HepG2 (cell line): ENCODE data around the gene TM9SF3. TPM values are rescaled to one million over a fixed set of nuclear protein-coding genes. Genes with fewer than 3 reads are reported as not detected.
A peak's percentile ranks its signal among the peaks of the same experiment; 100 is the strongest.

Source experiments
- ASH2L ChIP-seq: fragments of 300-600, 200-600 bp; sonication (generic); IDR thresholded peaks from 2 replicates; pipeline ENCODE4 v1.7.0; 2017; ENCODE audit warnings: low read depth, mild to moderate bottlenecking, moderate library complexity, mixed read lengths, low read length; ENCODE audit not compliant: insufficient read length
- CEBPB ChIP-seq: IDR thresholded peaks from 2 replicates; pipeline ENCODE4 v1.6.1; 2011; ENCODE audit warnings: low read depth, low read length, improper control_type of control experiment, borderline replicate concordance
- CERS6 ChIP-seq: sonication (generic); formaldehyde crosslinking; IDR thresholded peaks from 2 replicates; pipeline ENCODE4 v1.5.0; 2020; ENCODE audit warnings: missing genetic modification reagents
- CSRNP1 ChIP-seq: sonication (generic); formaldehyde crosslinking; IDR thresholded peaks from 2 replicates; pipeline ENCODE4 v1.8.1; 2023; ENCODE audit warnings: mild to moderate bottlenecking, missing genetic modification reagents
- HIVEP1 ChIP-seq: sonication (generic); formaldehyde crosslinking; IDR thresholded peaks from 2 replicates; pipeline ENCODE4 v1.4.0; 2020; ENCODE audit warnings: mild to moderate bottlenecking, missing genetic modification reagents
- HOMEZ ChIP-seq: IDR thresholded peaks from 2 replicates; pipeline ENCODE4 v1.6.1; 2016; ENCODE audit warnings: low read depth
- ISX ChIP-seq: sonication (generic); formaldehyde crosslinking; conservative IDR thresholded peaks from 2 replicates; pipeline ENCODE4 v1.5.0; 2020; ENCODE audit warnings: missing genetic modification reagents
- KLF12 ChIP-seq: sonication (generic); formaldehyde crosslinking; IDR thresholded peaks from 2 replicates; pipeline ENCODE4 v1.4.0; 2020; ENCODE audit warnings: missing genetic modification reagents, borderline replicate concordance
- NFE2L1 ChIP-seq: sonication (generic); formaldehyde crosslinking; IDR thresholded peaks from 2 replicates; pipeline ENCODE4 v1.4.0; 2020; ENCODE audit warnings: missing genetic modification reagents, mild to moderate bottlenecking, borderline replicate concordance
- NFRKB ChIP-seq: fragments of 450-650 bp; IDR thresholded peaks from 2 replicates; pipeline ENCODE4 v1.6.1; 2017
- RFX5 ChIP-seq: IDR thresholded peaks from 2 replicates; pipeline ENCODE4 v1.6.1; 2011; ENCODE audit warnings: low read depth, low read length, improper control_type of control experiment
- YEATS2 ChIP-seq: sonication (generic); formaldehyde crosslinking; IDR thresholded peaks from 2 replicates; pipeline ENCODE4 v1.4.0; 2020; ENCODE audit warnings: missing genetic modification reagents, borderline replicate concordance
- ZNF263 ChIP-seq: sonication (generic); formaldehyde crosslinking; IDR thresholded peaks from 2 replicates; pipeline ENCODE4 v1.4.0; 2020; ENCODE audit warnings: missing genetic modification reagents
- ZNF556 ChIP-seq: sonication (generic); formaldehyde crosslinking; IDR thresholded peaks from 2 replicates; pipeline ENCODE4 v1.4.0; 2020; ENCODE audit warnings: mild to moderate bottlenecking, missing genetic modification reagents, borderline replicate concordance
- ZNF574 ChIP-seq: sonication (generic); formaldehyde crosslinking; IDR thresholded peaks from 2 replicates; pipeline ENCODE4 v1.4.0; 2020; ENCODE audit warnings: missing genetic modification reagents
- ZNF609 ChIP-seq: sonication (generic); formaldehyde crosslinking; IDR thresholded peaks from 2 replicates; pipeline ENCODE4 v1.4.0; 2020; ENCODE audit warnings: mild to moderate bottlenecking, missing genetic modification reagents, borderline replicate concordance
- polyA plus RNA-seq, 8 experiments: library from polyadenylated mRNA; depleted of rRNA in 3 of 8; stranded (reverse) in 7 of 8; unstranded in 1 of 8; fragments of >200 nt; fragmentation: Illumina TruSeq in 4 of 8; extraction: Trizol in 4 of 8; gene quantifications; 2 replicates each; pipeline versions ENCODE4 v1.2.1 to v1.2.3, GENCODE V29; 2011 to 2016; ENCODE audit warnings: low read depth in 4 of 8, missing spikeins in 1 of 8, mixed read lengths in 1 of 8; ENCODE audit not compliant: insufficient read depth in 1 of 8
- total RNA-seq, 5 experiments: library from RNA; depleted of rRNA; stranded (reverse); fragments of >200 nt; fragmentation: Illumina TruSeq; extraction: Trizol; gene quantifications; 2 replicates each; pipeline ENCODE4 v1.2.3, GENCODE V29; 2016; ENCODE audit warnings: low read depth in 1 of 5

Gene TM9SF3
- total and polyA plus RNA-seq, 2 of the 13 experiments (the other 11 are each of a cell fraction or from before 2014, with no cell fraction given) = 43.8 to 120 TPM

- no peak for TF ChIP-seq YEATS2 (CRISPR knock-in tag)
- TF ChIP-seq NFRKB = no peak
- TF ChIP-seq ZNF609 (CRISPR knock-in tag) = no peak
- TF ChIP-seq CEBPB = peak; percentile 27; the same call in 1 of the 2 replicates
- no peak for TF ChIP-seq RFX5
- 0 out of 2 replicates have a peak, but pooled peaks have one; percentile 30 for TF ChIP-seq ISX
- TF ChIP-seq HOMEZ (CRISPR knock-in tag) = 0 out of 2 replicates have a peak, but pooled peaks have one; percentile 20
- TF ChIP-seq NFE2L1 (CRISPR knock-in tag) = no peak
- no peak for TF ChIP-seq ZNF263 (CRISPR knock-in tag)
- TF ChIP-seq ASH2L = peak; percentile 28
- no peak for TF ChIP-seq HIVEP1 (CRISPR knock-in tag)
- no peak for TF ChIP-seq CSRNP1
- TF ChIP-seq CERS6 (CRISPR knock-in tag) = no peak
- TF ChIP-seq KLF12 (CRISPR knock-in tag) = no peak; the same call in 1 of the 2 replicates
- 0 out of 2 replicates have a peak, but pooled peaks have one; percentile 4 for TF ChIP-seq ZNF574 (CRISPR knock-in tag)
- TF ChIP-seq ZNF556 (CRISPR knock-in tag) = no peak
Measured at GRCh38 chr10:96587264-96588059, 650 bp upstream of the TM9SF3 start (continued).
